VCaP (cell line): ENCODE results near the gene PPFIA2.
"Not testable (repeated sequence)": the region's sequence is repeated elsewhere in the genome, so short reads cannot be mapped to it uniquely, and the experiment has no call there.

Experiments used
- H3K27ac ChIP-seq: fragments of 450-650 bp; 2 replicates; pipeline ENCODE4 v1.5.1; 2017
- TF ChIP-seq, protein P1 (sequence below): fragments of 450-650 bp; conservative IDR thresholded peaks from 2 replicates; pipeline ENCODE4 v1.5.1; 2017; ENCODE audit warnings: mild to moderate bottlenecking, moderate library complexity

Gene PPFIA2

DNA sequence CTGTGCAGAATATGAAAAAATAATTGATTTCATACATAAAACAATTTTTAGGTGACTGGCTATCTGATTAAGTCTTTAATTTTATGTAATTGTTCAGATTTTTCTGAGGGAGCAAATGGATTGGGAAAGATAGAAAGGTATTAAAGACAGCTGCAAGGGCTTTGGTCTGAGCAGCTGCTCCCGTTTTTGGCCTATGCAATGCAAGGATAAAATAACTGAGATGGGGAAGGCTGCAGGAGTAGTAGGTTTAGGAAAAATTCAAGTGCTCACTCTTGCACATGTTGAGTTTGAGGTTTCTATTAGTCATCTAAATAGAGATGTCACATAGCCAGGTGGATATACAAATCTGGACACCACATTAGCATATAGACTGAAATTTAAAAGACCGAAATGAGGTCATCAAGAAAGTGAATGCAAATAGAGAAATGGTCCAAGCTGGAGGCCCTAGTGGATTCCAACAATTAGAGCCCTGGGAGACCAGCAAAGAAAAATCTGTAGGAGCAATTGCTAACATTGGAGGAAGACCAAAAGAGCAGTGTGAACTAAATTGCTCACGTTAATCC lies 144.0 kb downstream of the PPFIA2 start:
- TF ChIP-seq, protein P1, sequence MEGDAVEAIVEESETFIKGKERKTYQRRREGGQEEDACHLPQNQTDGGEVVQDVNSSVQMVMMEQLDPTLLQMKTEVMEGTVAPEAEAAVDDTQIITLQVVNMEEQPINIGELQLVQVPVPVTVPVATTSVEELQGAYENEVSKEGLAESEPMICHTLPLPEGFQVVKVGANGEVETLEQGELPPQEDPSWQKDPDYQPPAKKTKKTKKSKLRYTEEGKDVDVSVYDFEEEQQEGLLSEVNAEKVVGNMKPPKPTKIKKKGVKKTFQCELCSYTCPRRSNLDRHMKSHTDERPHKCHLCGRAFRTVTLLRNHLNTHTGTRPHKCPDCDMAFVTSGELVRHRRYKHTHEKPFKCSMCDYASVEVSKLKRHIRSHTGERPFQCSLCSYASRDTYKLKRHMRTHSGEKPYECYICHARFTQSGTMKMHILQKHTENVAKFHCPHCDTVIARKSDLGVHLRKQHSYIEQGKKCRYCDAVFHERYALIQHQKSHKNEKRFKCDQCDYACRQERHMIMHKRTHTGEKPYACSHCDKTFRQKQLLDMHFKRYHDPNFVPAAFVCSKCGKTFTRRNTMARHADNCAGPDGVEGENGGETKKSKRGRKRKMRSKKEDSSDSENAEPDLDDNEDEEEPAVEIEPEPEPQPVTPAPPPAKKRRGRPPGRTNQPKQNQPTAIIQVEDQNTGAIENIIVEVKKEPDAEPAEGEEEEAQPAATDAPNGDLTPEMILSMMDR: no peak
- H3K27ac ChIP-seq: no peak overlapping the region

- no peak overlapping the region for H3K27ac ChIP-seq
- TF ChIP-seq, protein P1: peak; percentile 68
These were observed 147.9 kb downstream of the PPFIA2 start for GRCh38 chr12:81610955-81611889.

DNA sequence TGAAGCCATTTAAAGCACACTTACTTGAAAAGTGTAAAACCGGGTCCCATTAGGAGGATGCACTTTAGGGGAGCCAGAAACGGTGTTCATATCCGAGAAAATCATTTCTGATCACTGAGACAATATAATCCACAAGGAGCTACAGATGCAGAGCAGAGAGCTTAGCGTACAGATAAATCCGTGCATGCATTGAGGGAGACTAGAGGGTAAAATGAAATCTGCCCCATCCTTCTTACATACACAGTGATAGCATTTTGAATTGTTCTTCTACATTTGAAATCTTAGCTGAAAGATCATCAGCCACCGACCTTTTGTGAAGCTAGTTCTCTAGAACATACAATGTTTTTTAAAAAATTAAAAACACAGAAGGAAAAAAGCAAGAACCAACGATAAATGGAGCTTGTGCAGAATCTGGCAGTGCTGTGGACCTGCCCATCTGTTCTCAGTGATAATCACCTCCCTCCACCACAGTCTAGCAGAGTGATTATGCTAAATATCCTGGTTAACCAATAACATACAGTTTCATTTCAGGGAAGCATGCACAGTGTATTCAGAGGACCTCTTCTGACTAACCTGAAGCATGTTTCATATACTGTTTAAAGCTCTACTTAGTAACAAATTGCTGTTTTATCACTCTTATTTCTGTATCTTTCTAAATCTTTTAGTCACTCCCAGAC lies 161.1 kb downstream of the PPFIA2 start:
- peak overlapping the region; percentile 71 for H3K27ac ChIP-seq
- TF ChIP-seq, protein P1: no peak; the same call in 1 of the 2 replicates

GRCh38 chr12:81596558-81596957 lies 162.6 kb downstream of the PPFIA2 start:
- H3K27ac ChIP-seq: peak overlapping the region; percentile 71
- TF ChIP-seq, protein P1: no peak

DNA sequence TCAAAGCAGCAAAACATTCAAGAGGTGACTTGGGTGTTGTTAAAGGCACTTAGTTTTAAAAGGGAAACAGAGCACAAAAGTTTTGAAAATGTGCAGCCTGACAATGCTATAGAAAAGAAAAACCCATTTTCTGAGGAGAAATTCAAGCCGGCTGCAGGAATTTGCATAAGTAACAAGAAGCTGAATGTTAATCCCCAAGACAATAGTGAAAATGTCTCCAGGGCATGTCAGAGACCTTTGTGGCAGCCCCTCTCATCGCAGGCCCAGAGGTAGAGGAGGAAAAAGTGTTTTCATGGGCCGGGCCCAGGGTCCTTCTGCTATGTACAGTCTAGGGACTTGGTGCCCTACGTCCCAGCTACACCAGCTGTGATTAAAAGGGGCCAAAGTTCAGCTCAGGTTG lies 167.9 kb downstream of the PPFIA2 start:
- H3K27ac ChIP-seq: no peak overlapping the region
- TF ChIP-seq, protein P1: no peak

DNA sequence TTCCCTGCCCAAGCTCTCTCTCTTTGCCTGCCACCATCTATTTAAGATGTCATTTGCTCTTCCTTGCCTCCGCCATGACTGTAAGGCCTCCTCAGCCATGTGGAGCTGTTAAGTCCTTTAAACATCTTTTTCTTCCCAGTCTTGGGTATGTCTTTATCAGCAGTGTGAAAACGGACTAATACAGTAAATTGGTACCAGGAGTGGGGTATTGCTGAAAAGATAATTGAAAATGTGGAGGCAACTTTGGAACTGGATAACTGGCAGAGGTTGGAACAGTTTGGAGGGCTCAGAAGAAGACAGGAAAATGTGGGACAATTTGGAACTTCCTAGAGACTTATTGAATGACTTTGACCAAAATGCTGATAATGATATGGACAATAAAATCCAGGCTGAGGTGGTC lies 168.4 kb downstream of the PPFIA2 start:
- not testable (repeated sequence) for H3K27ac ChIP-seq

GRCh38 chr12:81588235-81589008 lies 170.7 kb downstream of the PPFIA2 start:
- TF ChIP-seq, protein P1: no peak
- peak overlapping the region; percentile 43 for H3K27ac ChIP-seq
